Heart right ventricle (tissue), 16 donors: ENCODE data around the gene ACOXL. TPM values are rescaled to one million over a fixed set of nuclear protein-coding genes. Genes with fewer than 3 reads are reported as not detected.
A peak's percentile ranks its signal among the peaks of the same experiment; 100 is the strongest.

Experiments
- ATAC-seq, 8 donors: fragments of 200-7000 bp; cut with Tn5 transposase; one replicate each; pipeline ENCODE4 v1.9.1; 2020; ENCODE audit warnings: mild to moderate bottlenecking in 8 of 8, moderate library complexity in 8 of 8, moderate number of reproducible peaks in 1 of 8
- DNase-seq, 2 donors: peaks; one replicate each; pipeline ENCODE4 v3.0.0-alpha.2; 2020
- H3K27ac ChIP-seq, 10 donors: fragments of 200-600 bp; sonication (generic) in 2 of 10; one replicate each; pipeline versions ENCODE4 v1.5.0 to v1.8.0; 2020 to 2022; ENCODE audit warnings: mild to moderate bottlenecking in 3 of 10
- H3K27me3 ChIP-seq, 7 donors: fragments of 200-600 bp; one replicate each; pipeline ENCODE4 v1.8.0; 2021 to 2022; ENCODE audit warnings: mild to moderate bottlenecking in 2 of 7
- H3K36me3 ChIP-seq, 9 donors: fragments of 200-600 bp; sonication (generic) in 1 of 9; one replicate each; pipeline versions ENCODE4 v1.5.0 to v1.8.0; 2020 to 2022; ENCODE audit warnings: mild to moderate bottlenecking in 2 of 9
- H3K4me1 ChIP-seq, 9 donors: fragments of 200-600 bp; sonication (generic) in 1 of 9; one replicate each; pipeline versions ENCODE4 v1.5.0 to v1.8.0; 2020 to 2022; ENCODE audit warnings: mild to moderate bottlenecking in 4 of 9
- H3K4me3 ChIP-seq, 10 donors: fragments of 200-600 bp; sonication (generic) in 2 of 10; one replicate each; pipeline versions ENCODE4 v1.5.0 to v1.8.0; 2020 to 2022; ENCODE audit warnings: mild to moderate bottlenecking in 7 of 10, moderate library complexity in 2 of 10
- H3K9me3 ChIP-seq, 11 donors: fragments of 200-600 bp in 10 of 11; sonication (generic) in 2 of 11; one replicate each; pipeline versions ENCODE4 v1.5.0 to v1.8.0; 2013 to 2022; ENCODE audit warnings: mild to moderate bottlenecking in 2 of 11, control low read depth in 1 of 11, moderate library complexity in 1 of 11
- WGBS, 2 donors: extraction: QIAGEN DNeasy Blood & Tissue Kit; methylation state at CpG; one replicate each; pipeline ENCODE4 v1.1.7; 2013; ENCODE audit warnings: inconsistent platforms in 1 of 2; 5-methylcytosine and 5-hydroxymethylcytosine counted together
- intact Hi-C, 10 donors: fragments of 100-400 bp; cut with DNase I; formaldehyde crosslinking; loops; one replicate each; pipeline versions ENCODE4 v1.11.1 to v1.14.2; 2022
- polyA plus RNA-seq, 2 donors: library from polyadenylated mRNA; stranded (reverse); fragments of 200-250 nt; gene quantifications; one replicate each; pipeline ENCODE4 v1.2.3, GENCODE V29; 2013
- total RNA-seq, 10 donors: library from RNA; stranded (reverse); fragmentation: NEBNext Ultra II Directional in 3 of 10; extraction: Animal tissue kit (Norgen Biotek cat#: 25700) in 3 of 10; gene quantifications; one replicate each; pipeline versions ENCODE4 v1.2.1 to v1.2.4, GENCODE V29; 2021 to 2023
- TF ChIP-seq, protein P1 (sequence below), 9 donors: fragments of 200-600 bp; sonication (generic) in 2 of 9; IDR thresholded peaks; one replicate each; pipeline versions ENCODE4 v1.5.0 to v1.8.0; 2021 to 2022; ENCODE audit warnings: antibody characterized with exemption in 9 of 9, mild to moderate bottlenecking in 5 of 9, moderate library complexity in 1 of 9
- donor health status: Arrhythmogenic right ventricular cardiomyopathy.
- donor health status: ischemic (EF 13 %, LVEDD 7.1; RV severe dilation, severe dysfunction).
- donor health status: healthy with polysubstance abuse.
- donor health status: DM: no; HTN: yes; CAD: no.
- donor health status: DM: no; HTN: no; CAD: no.
- donor health status: ischemic (EF 25% LVEDD 6.9; RV normal size, moderate dysfunction).
- donor health status: ischemic (EF 25% LVEDD 5.7; RV mildly dilated, moderate dysfunction).
- donor health status: healthy.
- donor health status: DM: yes; HTN: yes; CAD: no.
- donor health status: Ischemic cardiomyopathy.
- donor health status: ischemic (EF 35%, LVEDD 5.7; RV mildly dilated, moderate dysfunction).
- donor health status: nonischemic (EF 11% LVEDD 7.7; RV severe dilation, severe dysfunction).
- donor health status: DM: yes; HTN: yes; CAD: no.
- donor health status: PGD.
- donor health status: ischemic (EF 29% LVEDD 5.4; RV normal size, mild dysfunction).
- donor health status: nonischemic (EF 23%, LVEDD 6.1; RV moderate dilation, normal function).

Gene ACOXL
- total and polyA plus RNA-seq, 12 donors, result not detected

GRCh38 chr2:110770404-110770958, 38.1 kb downstream of the ACOXL start:
- peak in 1 of 2 donors; percentile 29 for DNase-seq

DNA sequence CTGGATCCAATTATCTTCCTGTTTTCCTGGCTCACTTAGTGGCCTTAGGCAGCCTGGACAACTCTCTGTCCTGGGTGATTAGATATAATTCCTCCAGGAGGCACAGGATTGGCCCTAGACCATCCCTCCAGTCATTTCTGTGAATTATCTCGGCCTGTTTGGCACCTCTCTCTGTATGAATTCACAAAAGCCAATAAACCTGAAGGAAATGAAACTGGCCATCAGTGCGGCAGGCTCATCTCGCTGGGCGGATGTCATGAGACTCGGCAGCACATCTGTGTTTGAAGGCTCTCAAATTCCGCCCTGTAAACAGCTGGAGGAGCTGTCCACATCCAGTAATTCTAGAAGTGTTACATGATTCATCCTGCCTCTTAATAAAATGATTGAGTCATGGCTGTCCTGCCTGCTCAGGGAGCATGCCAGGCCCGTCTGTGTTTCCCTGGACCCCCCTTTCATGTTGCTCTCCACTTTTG, 38.6 kb downstream of the ACOXL start:
- 9 to 15% methylated on average over 7 of the region's 7 CpGs for WGBS, 2 donors
- Histone ChIP-seq H3K9me3 (peaks cover 0 to 8% (median 0%) of the 10 kb centered on the region in 11 donors), H3K36me3 (no peaks in the 10 kb centered on the region), H3K4me1 (peaks cover 0 to 40% (median 26%) of the 10 kb centered on the region in 9 donors), H3K27ac (peak overlapping the region in 3 of 10 donors; percentile 23 to 36 (median 36)), H3K27me3 (peaks cover 0 to 2% (median 0%) of the 10 kb centered on the region in 7 donors), H3K4me3 (peak overlapping the region in 5 of 10 donors; percentile 1 to 32 (median 21))
- TF ChIP-seq, protein P1, sequence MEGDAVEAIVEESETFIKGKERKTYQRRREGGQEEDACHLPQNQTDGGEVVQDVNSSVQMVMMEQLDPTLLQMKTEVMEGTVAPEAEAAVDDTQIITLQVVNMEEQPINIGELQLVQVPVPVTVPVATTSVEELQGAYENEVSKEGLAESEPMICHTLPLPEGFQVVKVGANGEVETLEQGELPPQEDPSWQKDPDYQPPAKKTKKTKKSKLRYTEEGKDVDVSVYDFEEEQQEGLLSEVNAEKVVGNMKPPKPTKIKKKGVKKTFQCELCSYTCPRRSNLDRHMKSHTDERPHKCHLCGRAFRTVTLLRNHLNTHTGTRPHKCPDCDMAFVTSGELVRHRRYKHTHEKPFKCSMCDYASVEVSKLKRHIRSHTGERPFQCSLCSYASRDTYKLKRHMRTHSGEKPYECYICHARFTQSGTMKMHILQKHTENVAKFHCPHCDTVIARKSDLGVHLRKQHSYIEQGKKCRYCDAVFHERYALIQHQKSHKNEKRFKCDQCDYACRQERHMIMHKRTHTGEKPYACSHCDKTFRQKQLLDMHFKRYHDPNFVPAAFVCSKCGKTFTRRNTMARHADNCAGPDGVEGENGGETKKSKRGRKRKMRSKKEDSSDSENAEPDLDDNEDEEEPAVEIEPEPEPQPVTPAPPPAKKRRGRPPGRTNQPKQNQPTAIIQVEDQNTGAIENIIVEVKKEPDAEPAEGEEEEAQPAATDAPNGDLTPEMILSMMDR (IDR thresholded peaks at IDR 0.05), result no peak
- ATAC-seq (peak in 7 of 8 donors; percentile 15 to 65 (median 44)), DNase-seq (peak in 1 of 2 donors; percentile 34)
- intact Hi-C loops, result no loop called here

More at GRCh38 chr2:110770404-110770958, 38.1 kb downstream of the ACOXL start:
- Histone ChIP-seq H3K4me3 (peak overlapping the region in 5 of 10 donors; percentile 1 to 32 (median 21)), H3K27ac (peak overlapping the region in 3 of 10 donors; percentile 23 to 36 (median 36)), H3K36me3 (no peaks in the 10 kb centered on the region), H3K9me3 (peaks cover 0 to 10% (median 0%) of the 10 kb centered on the region in 11 donors), H3K27me3 (peaks cover 0 to 2% (median 0%) of the 10 kb centered on the region in 7 donors), H3K4me1 (peaks cover 0 to 40% (median 26%) of the 10 kb centered on the region in 9 donors)
- 16 to 30% methylated on average over 16 of the region's 16 CpGs for WGBS, 2 donors
- peak in 3 of 8 donors; percentile 2 to 46 (median 14) for ATAC-seq
- TF ChIP-seq, protein P1 (IDR thresholded peaks at IDR 0.05), result no peak
- intact Hi-C loops, result no loop called here

GRCh38 chr2:110771547-110772382, 39.4 kb downstream of the ACOXL start:
- H3K27ac ChIP-seq, result peak overlapping the region in 1 of 10 donors; percentile 36
- no peak for ATAC-seq
- no peaks in the 10 kb centered on the region for H3K36me3 ChIP-seq
- 80 to 81% methylated on average over 5 of the region's 5 CpGs for WGBS, 2 donors
- peak overlapping the region in 1 of 10 donors; percentile 25 for H3K4me3 ChIP-seq
- H3K4me1 ChIP-seq, result peaks cover 0 to 40% (median 26%) of the 10 kb centered on the region in 9 donors
- peaks cover 0 to 2% (median 0%) of the 10 kb centered on the region in 7 donors for H3K27me3 ChIP-seq
- intact Hi-C loops, result no loop called here
- TF ChIP-seq, protein P1 (IDR thresholded peaks at IDR 0.05), result no peak
- peaks cover 0 to under 1% (median 0%) of the 10 kb centered on the region in 11 donors for H3K9me3 ChIP-seq
- no peak for DNase-seq

DNA sequence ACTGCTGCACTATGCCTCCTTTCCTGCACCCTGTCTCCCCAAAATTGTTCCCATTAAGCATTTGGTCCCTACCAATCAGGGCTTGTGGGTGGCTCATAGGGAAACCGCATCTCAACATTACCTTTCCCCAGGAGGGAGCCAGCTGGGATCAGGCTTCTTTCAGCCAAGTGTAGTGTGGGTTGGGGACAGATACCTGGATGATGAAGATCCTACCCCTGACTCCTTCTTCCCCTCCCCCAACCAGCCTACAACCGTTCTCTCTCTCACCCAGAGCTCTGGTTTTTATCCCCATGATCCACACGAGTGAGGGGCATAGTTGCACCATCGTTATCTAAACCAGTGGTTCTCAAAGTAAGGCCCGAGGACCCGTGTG, 40.0 kb downstream of the ACOXL start:
- intact Hi-C loops, result no loop called here
- Histone ChIP-seq H3K27ac (no peak overlapping the region), H3K9me3 (no peaks in the 10 kb centered on the region), H3K4me3 (no peak overlapping the region), H3K4me1 (peaks cover 0 to 40% (median 26%) of the 10 kb centered on the region in 9 donors), H3K27me3 (peaks cover 0 to 2% (median 0%) of the 10 kb centered on the region in 7 donors), H3K36me3 (no peaks in the 10 kb centered on the region)
- DNase-seq (no peak), ATAC-seq (no peak)
- TF ChIP-seq, protein P1 (IDR thresholded peaks at IDR 0.05), result no peak
- 54 to 59% methylated on average over 6 of the region's 6 CpGs for WGBS, 2 donors
